ENCODE data around the gene RAB33A. TPM values are rescaled to one million over a fixed set of nuclear protein-coding genes. Genes with fewer than 3 reads are reported as not detected.

RAB33A gene
- total and polyA plus RNA-seq, 4 donors = 0.64 to 1.8 (median 0.78) TPM

DNA sequence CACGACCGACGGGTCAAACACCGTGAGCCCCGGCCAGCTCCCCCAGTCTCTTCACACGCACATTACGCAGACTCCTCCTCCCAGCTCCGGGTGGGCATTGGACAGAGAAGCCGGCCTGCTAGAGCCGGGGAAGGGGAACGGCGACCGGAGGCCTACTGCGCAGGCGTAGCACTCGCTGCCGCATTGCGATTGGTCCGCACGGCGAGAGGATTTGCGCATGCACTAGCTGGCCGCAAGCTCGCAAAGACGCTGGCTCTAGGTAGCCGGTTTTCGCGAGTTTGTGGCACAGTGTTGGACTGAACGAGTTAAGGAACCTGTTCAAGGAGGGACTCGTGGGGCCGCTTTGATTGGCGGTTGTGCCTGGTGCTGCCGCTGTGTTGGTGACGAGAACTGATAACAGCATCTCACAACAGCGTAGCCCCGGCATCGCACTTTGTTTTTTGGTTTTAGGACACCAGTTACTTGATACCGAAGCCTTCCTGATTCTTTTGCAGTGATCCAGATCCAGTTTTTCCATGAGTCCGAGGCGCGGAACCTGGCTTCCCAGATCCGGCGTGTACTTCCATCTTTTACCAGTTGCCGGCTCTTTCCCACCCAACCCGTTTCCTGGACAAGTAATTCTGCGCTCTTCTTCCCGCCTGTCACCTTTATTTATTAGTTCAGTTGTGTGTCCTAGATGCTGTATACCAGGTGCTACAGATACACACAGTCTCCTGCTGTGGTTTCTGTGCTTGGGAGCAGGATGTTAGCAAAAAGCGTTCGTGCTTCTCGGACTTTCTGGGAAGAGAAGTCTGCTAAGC lies 5.9 kb upstream of the RAB33A start, which contains the start of gene AIFM1:
Gene AIFM1, minus strand, starts transcription at position 139 of the 800 bp plus-strand sequence. CDS start 185 bp downstream, outside the sequence.
- H3K36me3 ChIP-seq (ENCODE audit: control insufficient read depth in 1 of 2, insufficient read depth in 2 of 2, low read length in 1 of 2) = no peaks in the 10 kb centered on the region

DNA sequence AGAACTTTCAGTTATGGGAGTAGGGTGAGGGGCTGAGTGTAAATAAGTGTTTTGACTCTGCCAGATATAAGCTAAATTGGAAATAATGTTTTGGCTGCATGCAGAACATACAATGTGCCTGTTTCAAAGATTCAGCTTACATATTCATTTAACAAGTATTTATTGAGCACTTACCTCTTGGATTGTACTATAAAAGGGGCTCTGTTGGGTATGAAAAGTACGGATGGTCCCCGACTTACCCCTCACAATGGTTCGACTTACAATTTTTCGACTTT lies 5.3 kb upstream of the RAB33A start:
- Histone ChIP-seq H3K27ac (ENCODE audit: low read depth in 1 of 2, low read length in 2 of 2) (peak overlapping the region in 1 of 2 donors; percentile 86), H3K9me3 (ENCODE audit: control insufficient read depth, low read length) (no peaks in the 10 kb centered on the region), H3K4me3 (ENCODE audit: low read length in 2 of 2) (peak overlapping the region; percentile 45 to 82), H3K36me3 (ENCODE audit: control insufficient read depth in 1 of 2, insufficient read depth in 2 of 2, low read length in 1 of 2) (no peaks in the 10 kb centered on the region), H3K4me1 (ENCODE audit: control insufficient read depth in 1 of 2, insufficient read depth in 2 of 2, low read length in 2 of 2) (no peaks in the 10 kb centered on the region), H3K27me3 (ENCODE audit: control insufficient read depth in 1 of 2, insufficient read depth in 2 of 2, low read length in 1 of 2) (no peaks in the 10 kb centered on the region)
- 0 to 36% methylated on average over 4 of the region's 4 CpGs for WGBS, 2 donors
- DNase-seq (no peak), ATAC-seq (ENCODE audit: low FRiP score) (no peak)
- intact Hi-C loops (cut with DNase I) = loop anchor here in 1 of 2 donors (5.0 kb wide), 1 partner anchor 39 kb away; no protein-coding TSS in a partner anchor

More for the DNA sequence above, 5.9 kb upstream of the RAB33A start, which contains the start of gene AIFM1:
- Histone ChIP-seq H3K27ac (ENCODE audit: low read depth in 1 of 2, low read length in 2 of 2) (peak within 1 kb of the TSS in 1 of 2 donors; percentile 86), H3K27me3 (ENCODE audit: control insufficient read depth in 1 of 2, insufficient read depth in 2 of 2, low read length in 1 of 2) (no peaks in the 10 kb centered on the region), H3K4me1 (ENCODE audit: control insufficient read depth in 1 of 2, insufficient read depth in 2 of 2, low read length in 2 of 2) (no peaks in the 10 kb centered on the region), H3K9me3 (ENCODE audit: control insufficient read depth, low read length) (no peaks in the 10 kb centered on the region), H3K4me3 (ENCODE audit: low read length in 2 of 2) (peak within 1 kb of the TSS; percentile 45 to 82)
- peak; percentile 95 to 96 for DNase-seq
- WGBS, 2 donors = 0 to 35% methylated on average over 49 to 50 of the region's 50 CpGs
- ATAC-seq (ENCODE audit: low FRiP score) = peak; percentile 97
- intact Hi-C loops (cut with DNase I) = loop anchor here in 1 of 2 donors (5.0 kb wide), 1 partner anchor 39 kb away; no protein-coding TSS in a partner anchor

DNA sequence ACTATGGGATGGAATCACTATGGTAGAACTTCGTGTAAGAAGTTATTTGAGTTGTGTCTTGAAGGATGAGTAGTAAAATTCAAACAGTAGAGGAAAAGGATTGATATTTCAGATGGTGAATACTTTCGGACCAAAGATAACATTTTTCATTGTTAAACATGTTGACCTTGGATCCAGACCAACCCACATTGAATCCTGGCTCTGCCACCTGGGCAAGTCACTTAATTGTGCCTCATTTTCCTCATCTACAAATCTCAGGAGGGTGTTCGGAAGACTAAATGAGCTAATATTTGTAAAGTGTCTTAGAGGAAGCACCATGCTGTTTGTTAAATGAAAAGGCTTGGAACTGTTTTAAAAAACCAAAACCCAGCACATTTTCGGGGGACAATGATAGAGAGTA lies 4.7 kb upstream of the RAB33A start:
- no peaks in the 10 kb centered on the region for H3K27me3 ChIP-seq (ENCODE audit: control insufficient read depth in 1 of 2, insufficient read depth in 2 of 2, low read length in 1 of 2)
- H3K4me3 ChIP-seq (ENCODE audit: low read length in 2 of 2) = no peak overlapping the region
- H3K9me3 ChIP-seq (ENCODE audit: control insufficient read depth, low read length) = no peaks in the 10 kb centered on the region
- H3K27ac ChIP-seq (ENCODE audit: low read depth in 1 of 2, low read length in 2 of 2) = no peak overlapping the region
- ATAC-seq (ENCODE audit: low FRiP score) (no peak), DNase-seq (no peak)
- intact Hi-C loops (cut with DNase I) = loop anchor here in 1 of 2 donors (5.0 kb wide), 1 partner anchor 40 kb away; no protein-coding TSS in a partner anchor
- 53 to 57% methylated on average over 4 of the region's 4 CpGs for WGBS, 2 donors
- no peaks in the 10 kb centered on the region for H3K36me3 ChIP-seq (ENCODE audit: control insufficient read depth in 1 of 2, insufficient read depth in 2 of 2, low read length in 1 of 2)
- H3K4me1 ChIP-seq (ENCODE audit: control insufficient read depth in 1 of 2, insufficient read depth in 2 of 2, low read length in 2 of 2) = no peaks in the 10 kb centered on the region

DNA sequence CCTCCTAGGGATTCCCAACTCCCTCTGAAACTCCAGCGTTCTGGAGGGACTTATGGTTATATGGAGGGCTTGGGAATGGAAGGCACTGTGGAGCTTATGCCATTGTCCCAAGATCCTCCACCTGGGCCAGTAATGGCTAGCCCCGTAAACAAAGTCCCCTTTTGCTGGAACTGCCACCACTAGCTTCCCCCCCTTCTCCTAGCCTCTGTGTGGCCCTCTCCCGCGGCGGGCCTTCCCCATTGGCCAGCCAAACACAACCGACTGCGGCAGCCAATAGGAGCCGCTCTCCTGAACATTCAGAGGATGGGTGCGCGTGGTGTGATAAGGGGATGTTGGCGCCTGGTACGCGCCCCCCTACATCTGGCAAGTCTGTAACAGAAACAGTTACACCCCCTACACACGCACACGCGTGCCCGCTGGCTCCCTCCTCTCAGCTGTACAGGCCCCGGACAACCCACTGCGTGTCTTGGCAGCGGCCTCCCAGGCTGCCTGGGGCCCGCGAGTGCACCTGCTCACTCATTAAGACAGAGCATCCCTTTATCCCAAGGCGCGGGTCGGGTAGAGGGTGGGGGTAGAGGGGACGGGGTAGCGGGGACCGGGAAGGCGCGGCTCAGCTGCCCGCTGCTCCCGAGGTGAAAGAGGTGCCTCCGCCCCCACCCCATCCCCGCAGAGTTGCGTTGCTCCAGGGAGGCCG lies 863 bp upstream of the RAB33A start:
- Histone ChIP-seq H3K27ac (ENCODE audit: low read depth in 1 of 2, low read length in 2 of 2) (no peak overlapping the region), H3K9me3 (ENCODE audit: control insufficient read depth, low read length) (no peaks in the 10 kb centered on the region), H3K4me1 (ENCODE audit: control insufficient read depth in 1 of 2, insufficient read depth in 2 of 2, low read length in 2 of 2) (peaks cover 0 to 2% of the 10 kb centered on the region in 2 donors), H3K36me3 (ENCODE audit: control insufficient read depth in 1 of 2, insufficient read depth in 2 of 2, low read length in 1 of 2) (no peaks in the 10 kb centered on the region), H3K27me3 (ENCODE audit: control insufficient read depth in 1 of 2, insufficient read depth in 2 of 2, low read length in 1 of 2) (no peaks in the 10 kb centered on the region), H3K4me3 (ENCODE audit: low read length in 2 of 2) (no peak overlapping the region)
- WGBS, 2 donors = 2 to 31% methylated on average over 36 of the region's 36 CpGs
- intact Hi-C loops (cut with DNase I) = loop anchor here in 1 of 2 donors (5.0 kb wide), 1 partner anchor 54 kb away; no protein-coding TSS in a partner anchor
- peak; percentile 34 for ATAC-seq (ENCODE audit: low FRiP score)
- peak; percentile 64 to 80 for DNase-seq

DNA sequence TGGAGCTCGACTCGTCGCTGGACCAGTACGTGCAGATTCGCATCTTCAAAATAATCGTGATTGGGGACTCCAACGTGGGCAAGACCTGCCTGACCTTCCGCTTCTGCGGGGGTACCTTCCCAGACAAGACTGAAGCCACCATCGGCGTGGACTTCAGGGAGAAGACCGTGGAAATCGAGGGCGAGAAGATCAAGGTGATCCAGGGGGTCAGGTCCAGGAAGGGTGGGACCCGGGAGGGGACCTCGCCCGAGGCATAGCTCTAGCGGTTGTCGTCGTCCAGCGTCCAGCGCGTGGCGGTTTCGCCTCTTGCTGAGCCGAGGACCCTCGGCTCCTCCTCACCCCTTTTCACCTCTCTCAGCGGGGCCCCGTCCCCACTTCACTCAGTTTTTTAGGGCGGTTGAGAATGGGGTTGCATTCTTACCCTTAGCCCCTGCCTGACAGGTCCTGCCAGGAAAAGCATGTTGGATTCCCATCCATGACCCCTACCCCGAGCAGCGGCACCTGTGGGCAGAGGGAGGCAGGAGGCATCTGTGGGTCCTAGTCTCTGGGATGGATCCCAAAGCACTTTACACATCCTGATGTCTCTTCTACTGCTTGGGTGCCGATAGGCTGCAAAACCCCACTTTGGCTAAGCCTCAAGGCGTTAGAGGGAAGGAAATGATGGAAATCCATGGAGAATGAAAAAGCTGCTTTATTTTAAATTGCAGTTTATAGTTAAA lies 524 bp downstream of the RAB33A start:
- Histone ChIP-seq H3K27me3 (ENCODE audit: control insufficient read depth in 1 of 2, insufficient read depth in 2 of 2, low read length in 1 of 2) (no peaks in the 10 kb centered on the region), H3K36me3 (ENCODE audit: control insufficient read depth in 1 of 2, insufficient read depth in 2 of 2, low read length in 1 of 2) (no peaks in the 10 kb centered on the region), H3K9me3 (ENCODE audit: control insufficient read depth, low read length) (no peaks in the 10 kb centered on the region), H3K4me1 (ENCODE audit: control insufficient read depth in 1 of 2, insufficient read depth in 2 of 2, low read length in 2 of 2) (peaks cover 0 to 2% of the 10 kb centered on the region in 2 donors), H3K27ac (ENCODE audit: low read depth in 1 of 2, low read length in 2 of 2) (no peak overlapping the region), H3K4me3 (ENCODE audit: low read length in 2 of 2) (no peak overlapping the region)
- WGBS, 2 donors = 25 to 41% methylated on average over 34 of the region's 34 CpGs
- ATAC-seq (ENCODE audit: low FRiP score) (no peak), DNase-seq (no peak)
- intact Hi-C loops (cut with DNase I) = loop anchor here in 1 of 2 donors (5.0 kb wide), 1 partner anchor 55 kb away; no protein-coding TSS in a partner anchor

DNA sequence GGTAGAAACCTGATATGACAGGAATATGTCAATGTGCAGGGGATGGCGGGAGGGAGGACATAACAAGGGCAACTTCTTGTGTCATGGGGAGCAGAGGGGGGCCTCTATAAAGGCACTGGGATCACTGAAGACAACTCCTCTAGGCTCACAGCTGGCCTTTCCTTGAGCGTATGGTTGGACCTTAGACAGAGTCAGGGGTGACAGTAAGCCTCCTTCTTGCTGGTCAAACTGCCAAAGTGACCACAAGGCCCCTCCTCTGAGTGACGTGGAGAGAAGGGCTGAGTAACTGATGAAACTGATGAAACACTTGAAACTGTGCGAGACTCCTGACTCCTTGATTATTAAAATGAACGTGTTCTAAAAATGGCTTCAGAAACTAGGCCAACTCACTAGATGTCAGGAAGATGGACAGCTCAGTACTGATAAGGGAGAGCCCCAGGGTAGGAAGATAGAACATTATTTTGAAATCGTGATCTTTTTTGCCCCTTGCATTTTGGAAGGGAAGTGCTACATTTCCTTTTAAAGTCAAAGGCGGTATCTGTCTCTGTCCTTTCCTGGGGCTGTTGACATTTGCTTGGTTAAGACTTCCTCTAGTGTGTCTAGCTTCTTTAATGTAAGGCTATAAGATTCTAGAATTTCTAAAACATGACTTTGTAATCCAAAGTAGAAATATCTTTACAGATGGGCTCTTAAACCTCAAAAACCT lies 1.6 kb downstream of the RAB33A start:
- Histone ChIP-seq H3K4me1 (ENCODE audit: control insufficient read depth in 1 of 2, insufficient read depth in 2 of 2, low read length in 2 of 2) (peaks cover 0 to 2% of the 10 kb centered on the region in 2 donors), H3K9me3 (ENCODE audit: control insufficient read depth, low read length) (no peaks in the 10 kb centered on the region), H3K4me3 (ENCODE audit: low read length in 2 of 2) (no peak overlapping the region), H3K27ac (ENCODE audit: low read depth in 1 of 2, low read length in 2 of 2) (no peak overlapping the region), H3K36me3 (ENCODE audit: control insufficient read depth in 1 of 2, insufficient read depth in 2 of 2, low read length in 1 of 2) (no peaks in the 10 kb centered on the region), H3K27me3 (ENCODE audit: control insufficient read depth in 1 of 2, insufficient read depth in 2 of 2, low read length in 1 of 2) (no peaks in the 10 kb centered on the region)
- DNase-seq = peak in 1 of 2 donors; percentile 75
- intact Hi-C loops (cut with DNase I) = loop anchor here in 1 of 2 donors (5.0 kb wide), 1 partner anchor 56 kb away; no protein-coding TSS in a partner anchor
- peak; percentile 33 for ATAC-seq (ENCODE audit: low FRiP score)
- WGBS, 2 donors = 21 to 37% methylated on average over 7 of the region's 7 CpGs

DNA sequence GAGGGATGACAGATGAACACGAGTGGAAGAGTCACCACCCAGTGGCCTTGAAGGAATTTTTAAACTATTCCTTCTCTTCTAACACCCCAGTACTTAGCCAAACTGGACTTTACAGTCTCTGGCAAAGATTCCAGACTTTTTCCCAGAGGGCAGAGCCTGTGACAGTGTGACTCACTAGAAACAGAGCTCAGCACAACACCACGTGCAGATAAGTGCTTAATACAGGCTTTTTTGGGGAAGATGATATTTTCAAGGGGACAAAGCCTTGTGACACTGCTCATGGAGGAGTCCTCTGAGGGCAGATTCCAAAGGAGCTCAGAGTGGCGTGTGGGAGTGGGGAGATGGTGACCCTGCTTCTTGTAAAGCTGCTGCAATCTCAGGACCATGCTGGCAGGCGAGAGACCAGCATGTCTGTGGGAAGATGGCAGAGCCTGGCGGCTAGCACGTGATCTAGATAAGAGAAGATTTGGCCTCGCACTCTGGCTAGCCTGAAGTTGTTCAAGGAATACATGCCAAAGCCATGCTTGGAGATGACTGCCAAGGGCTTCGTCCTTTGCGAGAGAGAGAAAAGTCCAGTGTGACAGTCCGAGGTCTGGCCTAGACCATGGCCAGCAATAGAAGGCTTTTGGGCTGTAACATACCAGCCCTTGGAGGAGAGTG lies 2.4 kb downstream of the RAB33A start:
- Histone ChIP-seq H3K4me1 (ENCODE audit: control insufficient read depth in 1 of 2, insufficient read depth in 2 of 2, low read length in 2 of 2) (peaks cover 0 to 2% of the 10 kb centered on the region in 2 donors), H3K27ac (ENCODE audit: low read depth in 1 of 2, low read length in 2 of 2) (peak overlapping the region in 1 of 2 donors; percentile 32), H3K27me3 (ENCODE audit: control insufficient read depth in 1 of 2, insufficient read depth in 2 of 2, low read length in 1 of 2) (no peaks in the 10 kb centered on the region), H3K4me3 (ENCODE audit: low read length in 2 of 2) (no peak overlapping the region), H3K36me3 (ENCODE audit: control insufficient read depth in 1 of 2, insufficient read depth in 2 of 2, low read length in 1 of 2) (no peaks in the 10 kb centered on the region), H3K9me3 (ENCODE audit: control insufficient read depth, low read length) (no peaks in the 10 kb centered on the region)
- 5 to 30% methylated on average over 10 of the region's 10 CpGs for WGBS, 2 donors
- intact Hi-C loops (cut with DNase I) = loop anchor here in 1 of 2 donors (5.0 kb wide), 1 partner anchor 57 kb away; no protein-coding TSS in a partner anchor
- ATAC-seq (ENCODE audit: low FRiP score) (peak; percentile 83), DNase-seq (peak in 1 of 2 donors; percentile 50)

All from aorta (tissue), 5 donors.